GM12878 (cell line): ENCODE measurements around the gene ZMIZ1. TPM values are rescaled to one million over a fixed set of nuclear protein-coding genes. Genes with fewer than 3 reads are reported as not detected.
A peak's percentile ranks its signal among the peaks of the same experiment; 100 is the strongest.

Experiments used
- ATAC-seq: fragments of 200-7000 bp; cut with Tn5 transposase; 3 replicates; pipeline ENCODE4 v1.9.1; 2020; ENCODE audit warnings: mild to moderate bottlenecking, moderate library complexity
- BruUV-seq: library from RNA; stranded (reverse); fragments of 400-500 nt; replicated peaks from 2 replicates; lab custom pipeline; 2021; lab: Mats Ljungman, UMichigan
- CTCF ChIA-PET: fragments of 300-600 bp; sonication (Branson Sonifier 250); formaldehyde crosslinking; extraction: SDS; loops from one replicate; lab custom pipeline; 2021; ENCODE audit warnings: inconsistent platforms; lab: Yijun Ruan, JAX
- POLR2A ChIA-PET: fragments of 350-600 bp; formaldehyde crosslinking; extraction: SDS; loops from one replicate; lab custom pipeline; 2021; ENCODE audit warnings: inconsistent platforms; lab: Charles Lee
- RAD21 ChIA-PET: fragments of 300-600 bp; sonication (Branson Sonifier 250); formaldehyde crosslinking; loops from one replicate; lab custom pipeline; 2023; ENCODE audit warnings: antibody characterized with exemption; ENCODE audit not compliant: unreplicated experiment; lab: Charles Lee
- SMC1A ChIA-PET: fragments of 300-600 bp; sonication (Branson Sonifier 250); formaldehyde crosslinking; loops from one replicate; lab custom pipeline; 2023; ENCODE audit not compliant: unreplicated experiment, uncharacterized antibody; lab: Charles Lee
- DNase-seq: peaks from one replicate; pipeline ENCODE4 v3.0.0-alpha.2; 2011; ENCODE audit warnings: low read depth, low spot score
- FAIRE-seq: peaks from 3 replicates; lab custom pipeline; 2011; peaks lifted over from hg19 to GRCh38; lab: Jason Lieb, UNC
- H2AFZ ChIP-seq: 2 replicates; pipeline ENCODE4 v1.6.0; 2011; ENCODE audit warnings: low read depth, low read length, control low read depth; ENCODE audit not compliant: control insufficient read depth
- H3K27ac ChIP-seq: 2 replicates; pipeline ENCODE4 v1.5.1; 2011; ENCODE audit warnings: control low read depth; ENCODE audit not compliant: control insufficient read depth, insufficient read depth
- H3K27me3 ChIP-seq, 2 experiments: replicated peaks in 1 of 2; 2 replicates each; pipeline versions ENCODE4 v1.6.0 to v1.6.1; 2011; ENCODE audit warnings: low read length in 1 of 2; ENCODE audit not compliant: control insufficient read depth in 2 of 2, insufficient read depth in 2 of 2
- H3K36me3 ChIP-seq, 2 experiments: 2 replicates each; pipeline ENCODE4 v1.5.1; 2011; ENCODE audit warnings: low read length in 1 of 2; ENCODE audit not compliant: control insufficient read depth in 2 of 2, insufficient read depth in 2 of 2
- H3K4me1 ChIP-seq: 2 replicates; pipeline ENCODE4 v1.6.1; 2011; ENCODE audit warnings: mild to moderate bottlenecking, low read length, moderate library complexity, mixed read lengths; ENCODE audit not compliant: control insufficient read depth, insufficient read depth
- H3K4me2 ChIP-seq: 2 replicates; pipeline ENCODE4 v1.6.0; 2011; ENCODE audit warnings: control low read depth; ENCODE audit not compliant: control insufficient read depth, insufficient read depth
- H3K4me3 ChIP-seq: fragments of 200-600 bp; sonication (generic); 2 replicates; pipeline ENCODE4 v1.5.1; 2016
- H3K79me2 ChIP-seq: 2 replicates; pipeline ENCODE4 v1.6.0; 2011; ENCODE audit warnings: low read length; ENCODE audit not compliant: control insufficient read depth, insufficient read depth
- H3K9ac ChIP-seq: 2 replicates; pipeline ENCODE4 v1.8.0; 2011; ENCODE audit warnings: low read length, control low read depth, mixed read lengths; ENCODE audit not compliant: control insufficient read depth, insufficient read depth
- H3K9me3 ChIP-seq: replicated peaks from 3 replicates; pipeline ENCODE4 v1.5.1; 2011; ENCODE audit warnings: mild to moderate bottlenecking, low read length; ENCODE audit not compliant: control insufficient read depth, insufficient read depth
- H4K20me1 ChIP-seq: 2 replicates; pipeline ENCODE4 v1.6.0; 2011; ENCODE audit not compliant: control insufficient read depth, insufficient read depth
- CHD4 ChIP-seq: fragments of 200-600 bp; sonication (generic); IDR thresholded peaks from 2 replicates; pipeline ENCODE4 v1.6.1; 2016; ENCODE audit warnings: mild to moderate bottlenecking
- CREB1 ChIP-seq: IDR thresholded peaks from 2 replicates; pipeline ENCODE4 v1.6.1; 2012; ENCODE audit warnings: low read depth, mild to moderate bottlenecking, inconsistent platforms
- EED ChIP-seq: sonication (generic); IDR thresholded peaks from 2 replicates; pipeline ENCODE4 v1.6.1; 2016; ENCODE audit warnings: antibody characterized with exemption, low read depth
- FOS ChIP-seq: IDR thresholded peaks from 3 replicates; pipeline ENCODE4 v1.6.1; 2011; ENCODE audit warnings: borderline replicate concordance; ENCODE audit not compliant: insufficient read length; ENCODE audit errors: extremely low read depth
- SPI1 ChIP-seq: IDR thresholded peaks from 2 replicates; pipeline ENCODE4 v1.6.1; 2011; ENCODE audit warnings: low read depth, mild to moderate bottlenecking, low read length, moderate library complexity, borderline replicate concordance; ENCODE audit not compliant: insufficient read depth
- WGBS: methylation state at CpG from one replicate; pipeline ENCODE4 v1.1.6; 2016; ENCODE audit warnings: low lambda C conversion rate; ENCODE audit not compliant: insufficient replicate concordance, insufficient coverage; ENCODE audit errors: missing lambda C conversion rate; 5-methylcytosine and 5-hydroxymethylcytosine counted together
- in situ Hi-C: fragments of 300-500 bp; cut with MboI; formaldehyde crosslinking; loops from 9 replicates; pipeline ENCODE4 v1.14.3; 2018; ENCODE audit warnings: mixed read lengths
- intact Hi-C: fragments of 100-400 bp; cut with micrococcal nuclease; formaldehyde crosslinking; loops from one replicate; pipeline ENCODE4 v1.14.2; 2022; ENCODE audit not compliant: unreplicated experiment
- polyA plus RNA-seq, 11 experiments: library from polyadenylated mRNA; depleted of rRNA in 4 of 11; unstranded in 6 of 11; stranded (reverse) in 5 of 11; fragments of >200 nt; fragmentation: Nextera tagmentation in 4 of 11; fragmentation: Illumina TruSeq in 1 of 11; extraction: Ambion mirVana in 4 of 11; extraction: Trizol in 1 of 11; gene quantifications; 1 replicate in 1 of 11; 2 replicates in 10 of 11; pipeline versions ENCODE4 v1.2.1 to v1.2.3, GENCODE V29; 2011 to 2016; ENCODE audit warnings: inconsistent platforms in 2 of 11, missing spikeins in 2 of 11, low read depth in 1 of 11
- total RNA-seq, 4 experiments: library from RNA; depleted of rRNA in 3 of 4; stranded (reverse); fragments of >200 nt in 3 of 4; fragmentation: Illumina TruSeq in 1 of 4; extraction: Trizol in 1 of 4; gene quantifications; 2 replicates each; pipeline versions ENCODE4 v1.2.1 to v1.2.3, GENCODE V29; 2013 to 2021

The ZMIZ1 gene
- total and polyA plus RNA-seq, 10 of the 15 experiments (the other 5 are each of a cell fraction or from before 2014, with no cell fraction given), result 3.1 to 82.3 (median 14.9) TPM

DNA sequence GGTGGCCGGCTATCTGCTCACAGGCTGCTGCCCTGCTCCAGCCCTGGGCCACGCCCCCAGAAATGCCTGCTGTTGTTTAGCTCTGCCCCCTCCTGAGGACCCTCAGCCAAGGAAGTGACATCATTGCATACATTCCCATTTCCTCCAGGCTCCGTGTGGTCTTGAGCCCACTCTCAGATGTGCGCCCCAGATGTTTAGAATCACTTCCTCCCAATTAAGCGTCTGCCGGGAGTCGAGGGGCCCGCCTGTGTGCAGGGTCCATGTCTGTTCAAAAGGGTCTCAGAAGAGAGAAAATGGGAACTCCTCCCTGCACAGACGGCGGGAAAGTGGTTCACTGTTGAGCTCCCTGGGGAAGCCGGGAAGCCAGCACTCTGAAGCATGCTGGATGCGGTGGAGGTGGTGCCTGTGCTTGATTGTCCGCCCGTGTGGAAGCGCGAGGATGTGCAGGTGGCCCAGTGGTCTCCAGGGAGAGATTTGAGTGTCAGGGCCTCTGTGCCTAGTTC lies 161.6 kb downstream of the ZMIZ1 start:
- ChIA-PET POLR2A (interaction anchor here (0.5 kb wide), 1 partner anchor 13 kb away, joined by 3 read pairs; no protein-coding TSS in a partner anchor), CTCF (interaction anchor here (0.6 kb wide), 1 partner anchor 15 kb away, joined by 3 read pairs; no protein-coding TSS in a partner anchor), SMC1A (interaction anchor here (1.1 kb wide), 1 partner anchor 28 kb away, joined by 4 read pairs; no protein-coding TSS in a partner anchor), RAD21 (no interaction called here)
- DNase-seq, result no peak
- peak overlapping the region; percentile 9 for H2AFZ ChIP-seq
- H3K27me3 ChIP-seq, result peaks cover 0 to 2% of the 10 kb centered on the region in 2 experiments; a peak in 1 of 4 replicates
- no peak overlapping the region; the same call in 1 of the 2 replicates for H3K4me2 ChIP-seq
- peak; percentile 52 for ATAC-seq
- intact Hi-C loops, result no loop called here
- H3K79me2 ChIP-seq, result no peaks in the 10 kb centered on the region
- H3K4me1 ChIP-seq, result peaks cover 11% of the 10 kb centered on the region
- peak; percentile 41; the same call in 1 of the 2 replicates for TF ChIP-seq SPI1
- TF ChIP-seq EED, result 0 out of 2 replicates have a peak, but pooled peaks have one; percentile 40
- TF ChIP-seq CHD4, result no peak
- H3K9ac ChIP-seq, result no peak overlapping the region
- no peaks in the 10 kb centered on the region for H3K9me3 ChIP-seq
- no TSS peak for BruUV-seq
- 10% methylated on average over 16 of the region's 16 CpGs for WGBS
- no peak overlapping the region for H3K4me3 ChIP-seq
- H3K36me3 ChIP-seq, result no peaks in the 10 kb centered on the region
- no peak for FAIRE-seq
- in situ Hi-C loops, result no loop called here
- no peaks in the 10 kb centered on the region for H4K20me1 ChIP-seq
- H3K27ac ChIP-seq, result no peak overlapping the region

DNA sequence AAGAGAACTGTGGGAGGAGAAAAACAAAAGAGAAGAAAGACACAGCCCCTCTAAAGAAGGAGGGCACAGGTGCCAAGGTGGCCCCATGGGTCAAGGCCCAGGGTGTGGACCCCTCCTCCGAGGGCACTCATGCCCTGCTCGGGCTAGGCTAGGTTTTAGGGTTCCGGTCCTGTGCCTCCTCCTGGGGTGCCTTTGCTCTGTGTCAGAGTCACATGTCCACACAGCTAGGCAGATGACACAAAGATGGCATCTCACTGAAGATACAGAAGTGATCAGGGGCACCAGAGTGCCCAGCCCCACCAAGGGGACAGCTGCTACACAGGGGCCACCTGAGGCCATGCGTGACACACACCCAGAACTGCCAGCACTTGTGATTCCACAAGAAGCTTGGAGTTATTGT lies 162.1 kb downstream of the ZMIZ1 start:
- RAD21 ChIA-PET, result no interaction called here
- POLR2A ChIA-PET, result interaction anchor here (0.5 kb wide), 1 partner anchor 12 kb away, joined by 3 read pairs; no protein-coding TSS in a partner anchor
- intact Hi-C loops (no loop called here), in situ Hi-C loops (no loop called here)
- CTCF ChIA-PET, result interaction anchor here (0.6 to 0.8 kb wide), 2 partner anchors 14 to 144 kb away, joined by 3 read pairs; no protein-coding TSS in a partner anchor
- ATAC-seq, result peak; percentile 34
- H3K27me3 ChIP-seq, result peaks cover 0 to 2% of the 10 kb centered on the region in 2 experiments; a peak in 2 of 4 replicates
- WGBS, result 35% methylated on average over 4 of the region's 4 CpGs
- H3K9ac ChIP-seq, result no peak overlapping the region
- H3K9me3 ChIP-seq, result no peaks in the 10 kb centered on the region
- no peaks in the 10 kb centered on the region for H3K79me2 ChIP-seq
- H3K27ac ChIP-seq, result no peak overlapping the region
- no peak overlapping the region for H3K4me2 ChIP-seq
- no peak overlapping the region for H3K4me3 ChIP-seq
- no peaks in the 10 kb centered on the region for H3K36me3 ChIP-seq
- no TSS peak for BruUV-seq
- H4K20me1 ChIP-seq, result no peaks in the 10 kb centered on the region
- SMC1A ChIA-PET, result interaction anchor here (0.9 to 1.1 kb wide), 3 partner anchors 15 to 28 kb away, joined by 3 to 4 read pairs (median 4); no protein-coding TSS in a partner anchor
- H3K4me1 ChIP-seq, result peaks cover 11% of the 10 kb centered on the region
- no peak for FAIRE-seq
- TF ChIP-seq FOS, result no peak
- TF ChIP-seq CREB1, result no peak
- no peak for DNase-seq
- no peak overlapping the region for H2AFZ ChIP-seq
